H1 (cell line): Measurements from ENCODE around the gene ANKS1B. TPM values are rescaled to one million over a fixed set of nuclear protein-coding genes. Genes with fewer than 3 reads are reported as not detected.

Experiments used
- CTCF ChIA-PET: fragments of 300-600 bp; sonication (Branson Sonifier 250); formaldehyde crosslinking; loops from one replicate; lab custom pipeline; 2021; ENCODE audit not compliant: partially characterized antibody; lab: Charles Lee
- POLR2A ChIA-PET: fragments of 300-600 bp; sonication (Branson Sonifier 250); formaldehyde crosslinking; loops from one replicate; lab custom pipeline; 2021; ENCODE audit warnings: inconsistent platforms; ENCODE audit not compliant: partially characterized antibody; lab: Charles Lee
- DNase-seq, 2 experiments: peaks; one replicate each; pipeline versions ENCODE4 v3.0.0 to v3.0.0-alpha.2; 2010 to 2022; ENCODE audit warnings: low spot score in 2 of 2, low read depth in 1 of 2, mixed read lengths in 1 of 2
- FAIRE-seq: peaks from 2 replicates; lab custom pipeline; 2011; peaks lifted over from hg19 to GRCh38; lab: Jason Lieb, UNC
- H2AFZ ChIP-seq: 2 replicates; pipeline ENCODE4 v1.8.1; 2012; ENCODE audit warnings: low read length, inconsistent platforms
- H2AK5ac ChIP-seq: 2 replicates; pipeline ENCODE4 v1.6.1; 2013; ENCODE audit warnings: low read depth, low read length
- H2BK120ac ChIP-seq: replicated peaks from 2 replicates; pipeline ENCODE3; 2013; ENCODE audit warnings: low read depth, low read length, inconsistent platforms
- H2BK12ac ChIP-seq: 2 replicates; pipeline ENCODE4 v1.6.1; 2013; ENCODE audit warnings: low read depth, low read length
- H2BK15ac ChIP-seq: 2 replicates; pipeline ENCODE4 v1.6.1; 2013; ENCODE audit warnings: low read length
- H2BK20ac ChIP-seq: 2 replicates; pipeline ENCODE4 v1.6.1; 2013; ENCODE audit warnings: low read length
- H2BK5ac ChIP-seq: 2 replicates; pipeline ENCODE4 v1.6.1; 2013; ENCODE audit warnings: low read depth, low read length
- H3K14ac ChIP-seq: 2 replicates; pipeline ENCODE4 v1.6.1; 2013; ENCODE audit warnings: inconsistent platforms; ENCODE audit not compliant: insufficient read length
- H3K18ac ChIP-seq: 2 replicates; pipeline ENCODE4 v1.6.1; 2013; ENCODE audit warnings: low read length; ENCODE audit errors: extremely low read depth
- H3K23ac ChIP-seq: 2 replicates; pipeline ENCODE4 v1.6.1; 2013; ENCODE audit warnings: inconsistent platforms; ENCODE audit not compliant: insufficient read length
- H3K23me2 ChIP-seq: 2 replicates; pipeline ENCODE4 v1.6.1; 2013; ENCODE audit warnings: low read depth, low read length
- H3K27ac ChIP-seq: 2 replicates; pipeline ENCODE4 v1.6.1; 2011; ENCODE audit warnings: low read depth, low read length, inconsistent platforms
- H3K27me3 ChIP-seq, 4 experiments: replicated peaks in 1 of 4; 1 replicate in 1 of 4; 2 replicates in 3 of 4; pipeline versions ENCODE4 v1.6.1 to v1.8.1; 2011 to 2013; ENCODE audit warnings: low read length in 3 of 4, mild to moderate bottlenecking in 3 of 4, inconsistent platforms in 2 of 4, mixed read lengths in 2 of 4, moderate library complexity in 1 of 4; ENCODE audit not compliant: control insufficient read depth in 3 of 4, insufficient read depth in 3 of 4; ENCODE audit errors: extremely low read depth in 1 of 4
- H3K36me3 ChIP-seq, 4 experiments: 2 replicates each; pipeline versions ENCODE4 v1.6.1 to v1.8.1; 2011 to 2013; ENCODE audit warnings: mild to moderate bottlenecking in 4 of 4, low read length in 3 of 4, moderate library complexity in 2 of 4, control low read depth in 1 of 4, inconsistent platforms in 1 of 4; ENCODE audit not compliant: insufficient read depth in 4 of 4, control insufficient read depth in 2 of 4
- H3K4ac ChIP-seq: replicated peaks from 2 replicates; pipeline ENCODE3; 2013; ENCODE audit warnings: low read length, low read depth, mixed read lengths, inconsistent platforms; ENCODE audit not compliant: insufficient read length
- H3K4me1 ChIP-seq, 4 experiments: replicated peaks in 1 of 4; 1 replicate in 1 of 4; 2 replicates in 3 of 4; pipeline versions ENCODE4 v1.6.1 to v1.8.1; 2011 to 2013; ENCODE audit warnings: low read length in 3 of 4, inconsistent platforms in 2 of 4, mixed read lengths in 1 of 4; ENCODE audit not compliant: insufficient read depth in 4 of 4, control insufficient read depth in 3 of 4
- H3K4me2 ChIP-seq, 2 experiments: 2 replicates each; pipeline versions ENCODE4 v1.6.1 to v1.8.1; 2011 to 2013; ENCODE audit warnings: low read depth in 2 of 2, low read length in 2 of 2, control low read depth in 1 of 2, inconsistent platforms in 1 of 2, mild to moderate bottlenecking in 1 of 2; ENCODE audit not compliant: insufficient read depth in 1 of 2
- H3K4me3 ChIP-seq, 4 experiments: fragments of 200-600, 300-600 bp in 1 of 4; sonication (generic), shearing (Covaris generic), sonication (Bioruptor Twin) in 1 of 4; 2 replicates each; pipeline versions ENCODE4 v1.5.1 to v1.8.1; 2011 to 2016; ENCODE audit warnings: low read length in 4 of 4, low read depth in 3 of 4, control low read depth in 2 of 4, inconsistent platforms in 2 of 4, mild to moderate bottlenecking in 2 of 4, mixed read lengths in 1 of 4, moderate library complexity in 1 of 4; ENCODE audit not compliant: insufficient read depth in 2 of 4; ENCODE audit errors: extremely low read depth in 1 of 4
- H3K56ac ChIP-seq: replicated peaks from 2 replicates; pipeline ENCODE3; 2013; ENCODE audit warnings: low read depth, mild to moderate bottlenecking, mixed read lengths, low read length, inconsistent platforms; ENCODE audit not compliant: insufficient read length
- H3K79me1 ChIP-seq: 2 replicates; pipeline ENCODE4 v1.6.1; 2013; ENCODE audit warnings: low read depth, low read length, control low read depth
- H3K79me2 ChIP-seq, 2 experiments: 2 replicates each; pipeline versions ENCODE4 v1.6.1 to v1.8.1; 2012 to 2013; ENCODE audit warnings: low read length in 2 of 2, mild to moderate bottlenecking in 2 of 2, inconsistent platforms in 1 of 2; ENCODE audit not compliant: insufficient read depth in 2 of 2, control insufficient read depth in 1 of 2
- H3K9ac ChIP-seq, 4 experiments: replicated peaks in 1 of 4; 1 replicate in 1 of 4; 2 replicates in 3 of 4; pipeline versions ENCODE4 v1.6.1 to v1.8.1; 2011 to 2013; ENCODE audit warnings: low read depth in 3 of 4, low read length in 3 of 4, control low read depth in 2 of 4, mild to moderate bottlenecking in 2 of 4, moderate library complexity in 2 of 4, inconsistent platforms in 1 of 4; ENCODE audit errors: extremely low read depth in 1 of 4
- H3K9me3 ChIP-seq, 2 experiments: 2 replicates each; pipeline versions ENCODE4 v1.6.1 to v1.8.1; 2012 to 2013; ENCODE audit warnings: mild to moderate bottlenecking in 2 of 2, moderate library complexity in 2 of 2, control low read depth in 1 of 2, inconsistent platforms in 1 of 2, low read depth in 1 of 2, low read length in 1 of 2, mixed read lengths in 1 of 2; ENCODE audit not compliant: insufficient read depth in 2 of 2
- H4K20me1 ChIP-seq, 2 experiments: replicated peaks in 1 of 2; 2 replicates each; pipeline versions ENCODE3 to v1.8.1; 2011 to 2013; ENCODE audit warnings: inconsistent platforms in 2 of 2, low read length in 2 of 2, mild to moderate bottlenecking in 1 of 2; ENCODE audit not compliant: insufficient read depth in 2 of 2, control insufficient read depth in 1 of 2
- H4K5ac ChIP-seq: 2 replicates; pipeline ENCODE4 v1.6.1; 2013; ENCODE audit warnings: low read length, low read depth, mixed read lengths, inconsistent platforms; ENCODE audit not compliant: insufficient read length
- H4K8ac ChIP-seq: 2 replicates; pipeline ENCODE4 v1.8.0; 2013; ENCODE audit warnings: mild to moderate bottlenecking, moderate library complexity, low read length, inconsistent platforms; ENCODE audit not compliant: insufficient read depth; ENCODE audit errors: extremely low read depth
- H4K91ac ChIP-seq: replicated peaks from 2 replicates; pipeline ENCODE3; 2013; ENCODE audit warnings: low read length, mixed read lengths, inconsistent platforms; ENCODE audit not compliant: insufficient read length
- USF2 ChIP-seq: IDR thresholded peaks from 2 replicates; pipeline ENCODE4 v1.6.1; 2011; ENCODE audit warnings: low read length, improper control_type of control experiment
- WGBS, 2 experiments: shearing (Covaris generic) in 1 of 2; methylation state at CpG; one replicate each; pipeline versions ENCODE4 v1.1.6 to v1.1.7; 2013 to 2015; ENCODE audit warnings: low lambda C conversion rate in 2 of 2, mixed read lengths in 2 of 2, inconsistent platforms in 1 of 2, low coverage in 1 of 2, missing lambda C conversion rate in 1 of 2; ENCODE audit not compliant: insufficient replicate concordance in 2 of 2, insufficient coverage in 1 of 2, insufficient read length in 1 of 2; ENCODE audit errors: extremely low coverage in 1 of 2, missing lambda C conversion rate in 1 of 2; 5-methylcytosine and 5-hydroxymethylcytosine counted together
- polyA plus RNA-seq, 7 experiments: library from polyadenylated mRNA; depleted of rRNA in 3 of 7; stranded (reverse) in 5 of 7; unstranded in 2 of 7; fragments of >200 nt in 5 of 7; fragments of 200-250 nt in 2 of 7; gene quantifications; 1 replicate in 5 of 7; 2 replicates in 1 of 7; 4 replicates in 1 of 7; pipeline versions ENCODE4 v1.2.1 to v1.2.3, GENCODE V29; 2011 to 2013; ENCODE audit warnings: missing spikeins in 2 of 7, mixed read lengths in 2 of 7
- total RNA-seq: library from RNA; stranded (reverse); fragmentation: NEBNext Ultra II Directional; extraction: Animal tissue kit (Norgen Biotek cat#: 25700); gene quantifications from 2 replicates; pipeline ENCODE4 v1.2.1, GENCODE V29; 2021

Gene ANKS1B
- total and polyA plus RNA-seq, 2 of the 8 experiments (the other 6 are each of a cell fraction or from before 2014, with no cell fraction given), result 2.7 to 6.1 TPM

GRCh38 chr12:99901181-99901580 lies 83.6 kb downstream of the ANKS1B start:
- Histone ChIP-seq H3K79me1 (no peaks in the 10 kb centered on the region), H2BK12ac (no peak overlapping the region), H2AK5ac (no peak overlapping the region), H3K23ac (no peak overlapping the region), H3K4me3 (no peak overlapping the region), H3K18ac (no peak overlapping the region), H3K4me1 (no peaks in the 10 kb centered on the region), H3K9ac (no peak overlapping the region), H2BK120ac (no peak overlapping the region), H2BK15ac (no peak overlapping the region), H4K8ac (no peak overlapping the region), H2BK5ac (no peak overlapping the region), H3K27ac (no peak overlapping the region), H3K9me3 (no peaks in the 10 kb centered on the region), H2AFZ (no peak overlapping the region), H3K36me3 (no peaks in the 10 kb centered on the region), H4K91ac (no peak overlapping the region), H3K23me2 (no peaks in the 10 kb centered on the region), H3K4me2 (no peak overlapping the region), H3K4ac (no peak overlapping the region), H3K27me3 (no peaks in the 10 kb centered on the region), H2BK20ac (no peak overlapping the region), H4K5ac (no peak overlapping the region), H4K20me1 (no peaks in the 10 kb centered on the region), H3K79me2 (no peaks in the 10 kb centered on the region), H3K56ac (no peak overlapping the region), H3K14ac (no peak overlapping the region)
- no peak for TF ChIP-seq USF2
- CTCF ChIA-PET, result interaction anchor here (1.2 to 2.3 kb wide), 2 partner anchors 10 to 599 kb away, joined by 4 to 7 read pairs; no protein-coding TSS in a partner anchor
- DNase-seq (no peak), FAIRE-seq (no peak)
- WGBS, 2 experiments, result 80% methylated on average over 2 of the region's 2 CpGs; no CpG with 5 or more reads in 1 of the 2 experiments
- POLR2A ChIA-PET, result no interaction called here
